Measurements from ENCODE around the gene TFAP2C. TPM values are rescaled to one million over a fixed set of nuclear protein-coding genes. Genes with fewer than 3 reads are reported as not detected.

TFAP2C gene
- total RNA-seq, result 1 to 10 TPM; 5.7 to 6.3 TPM
- polyA plus RNA-seq, result 1 to 10 TPM; 2.6 to 3.3 TPM
- long read RNA-seq, donor 1, result 0 reads
- long read RNA-seq, donor 2, result 0 reads
- long read RNA-seq, donor 3, result 0 reads
- long read RNA-seq, donor 4, result 0 reads
- long read RNA-seq, donor 5, result 0 reads

DNA sequence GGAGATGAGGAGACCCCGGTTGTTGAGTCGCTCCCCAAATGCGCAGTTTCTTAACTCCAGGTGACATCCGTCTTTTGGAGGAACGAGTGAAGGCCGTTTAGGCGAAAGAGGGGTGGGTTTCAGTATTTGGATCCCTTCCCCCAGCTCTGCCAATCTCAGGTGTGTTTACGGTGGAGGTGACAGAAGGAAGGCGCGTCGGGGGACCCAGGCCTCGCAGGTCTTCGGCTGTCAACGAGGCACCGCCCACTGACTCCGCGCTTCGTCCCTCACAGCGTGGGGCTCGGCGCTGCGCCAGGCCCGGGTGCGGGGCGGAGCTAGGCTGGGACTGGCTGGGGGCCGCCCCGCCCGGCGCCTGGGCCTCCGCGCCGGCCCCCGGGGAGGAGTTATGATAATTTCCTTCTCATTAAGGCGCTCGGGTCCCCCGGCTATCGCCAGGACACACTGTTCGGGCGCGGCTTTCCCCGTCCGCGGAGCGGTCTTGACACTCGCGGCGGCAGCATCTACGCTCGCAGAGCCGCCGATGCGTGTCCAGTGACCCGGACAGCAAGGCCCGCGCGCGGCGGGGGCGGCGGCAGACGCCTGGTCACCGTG, at the start of gene TFAP2C:
TSS of gene TFAP2C (plus strand) at position 434 of the 591 bp plus-strand sequence. CDS start 239 bp downstream, outside the sequence.
- Histone ChIP-seq H3K9ac (ENCODE audit: insufficient read depth in 1 of 2, low read length in 2 of 2) (no peak within 1 kb of the TSS), H3K27ac (ENCODE audit: low read depth in 1 of 2, low read length in 1 of 2) (peak within 1 kb of the TSS in 1 of 2 donors; percentile 54), H3K27me3 (ENCODE audit: control insufficient read depth in 3 of 3, insufficient read depth in 3 of 3, low read length in 2 of 3) (peaks cover 38 to 86% (median 78%) of the 10 kb centered on the region in 3 donors), H3K36me3 (ENCODE audit: control insufficient read depth in 4 of 4, insufficient read depth in 4 of 4, low read length in 4 of 4) (peaks cover 0 to 1% (median 0%) of the 10 kb centered on the region in 4 donors), H3K4me1 (ENCODE audit: control insufficient read depth in 5 of 5, insufficient read depth in 5 of 5, low read length in 5 of 5) (peaks cover 0 to 25% (median 5%) of the 10 kb centered on the region in 5 donors), H3K9me3 (ENCODE audit: control insufficient read depth in 4 of 4, insufficient read depth in 3 of 4, low read length in 3 of 4) (peaks cover 0 to 10% (median 0%) of the 10 kb centered on the region in 4 donors), H3K4me3 (peak within 1 kb of the TSS; percentile 46)
- peak; percentile 72 to 83 (median 74) for DNase-seq
- no peak for TF ChIP-seq CTCF (IDR thresholded peaks at IDR 0.05; ENCODE audit: control extremely low read depth, extremely low read depth)
- peak; percentile 65 for ATAC-seq (ENCODE audit: insufficient read depth, low FRiP score)
- WGBS, 2 donors, result 1% methylated on average over 61 to 62 of the region's 62 CpGs

- 88 to 92% methylated on average over 12 of the region's 12 CpGs for WGBS, 2 donors
- peaks cover 0 to 5% (median 0%) of the 10 kb centered on the region in 5 donors for H3K4me1 ChIP-seq (ENCODE audit: control insufficient read depth in 5 of 5, insufficient read depth in 5 of 5, low read length in 5 of 5)
- ATAC-seq (ENCODE audit: insufficient read depth, low FRiP score) (no peak), DNase-seq (no peak)
- H3K9ac ChIP-seq (ENCODE audit: insufficient read depth in 1 of 2, low read length in 2 of 2), result no peak overlapping the region
- no peak overlapping the region for H3K4me3 ChIP-seq
- no peaks in the 10 kb centered on the region for H3K9me3 ChIP-seq (ENCODE audit: control insufficient read depth in 4 of 4, insufficient read depth in 3 of 4, low read length in 3 of 4)
- H3K27me3 ChIP-seq (ENCODE audit: control insufficient read depth in 3 of 3, insufficient read depth in 3 of 3, low read length in 2 of 3), result no peaks in the 10 kb centered on the region
- no peak overlapping the region for H3K27ac ChIP-seq (ENCODE audit: low read depth in 1 of 2, low read length in 1 of 2)
- H3K36me3 ChIP-seq (ENCODE audit: control insufficient read depth in 4 of 4, insufficient read depth in 4 of 4, low read length in 4 of 4), result no peaks in the 10 kb centered on the region
- no peak for TF ChIP-seq CTCF (IDR thresholded peaks at IDR 0.05; ENCODE audit: control extremely low read depth, extremely low read depth)
Observed at GRCh38 chr20:56580226-56580625, 48.9 kb upstream of the TFAP2C start.

DNA sequence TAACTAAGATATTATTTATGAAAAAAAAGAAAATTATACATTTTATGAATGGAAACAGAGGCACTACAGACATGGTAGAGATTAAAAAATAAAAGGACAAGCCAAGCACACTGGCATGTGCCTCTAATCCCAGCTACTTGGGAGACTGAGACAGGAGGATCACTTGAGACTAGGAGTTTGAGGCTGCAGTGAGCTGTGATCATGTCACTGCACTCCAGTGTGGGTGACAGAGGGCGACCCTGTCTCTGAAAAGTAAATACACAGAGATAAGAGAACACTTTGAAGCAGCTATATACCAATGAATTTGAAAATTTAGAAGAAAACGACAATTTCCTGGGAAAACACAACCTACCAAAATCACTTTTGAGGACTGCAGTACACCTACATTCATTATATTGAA, 47.4 kb upstream of the TFAP2C start:
- H3K9ac ChIP-seq (ENCODE audit: insufficient read depth in 1 of 2, low read length in 2 of 2), result no peak overlapping the region
- no peaks in the 10 kb centered on the region for H3K36me3 ChIP-seq (ENCODE audit: control insufficient read depth in 4 of 4, insufficient read depth in 4 of 4, low read length in 4 of 4)
- H3K27me3 ChIP-seq (ENCODE audit: control insufficient read depth in 3 of 3, insufficient read depth in 3 of 3, low read length in 2 of 3), result no peaks in the 10 kb centered on the region
- no peak overlapping the region for H3K4me3 ChIP-seq
- H3K27ac ChIP-seq (ENCODE audit: low read depth in 1 of 2, low read length in 1 of 2), result no peak overlapping the region
- 38 to 81% methylated on average over 2 of the region's 2 CpGs for WGBS, 2 donors
- DNase-seq, result no peak
- no peak for TF ChIP-seq CTCF (IDR thresholded peaks at IDR 0.05; ENCODE audit: control extremely low read depth, extremely low read depth)
- no peaks in the 10 kb centered on the region for H3K4me1 ChIP-seq (ENCODE audit: control insufficient read depth in 5 of 5, insufficient read depth in 5 of 5, low read length in 5 of 5)
- no peak for ATAC-seq (ENCODE audit: insufficient read depth, low FRiP score)
- no peaks in the 10 kb centered on the region for H3K9me3 ChIP-seq (ENCODE audit: control insufficient read depth in 4 of 4, insufficient read depth in 3 of 4, low read length in 3 of 4)
